GM19468 (cell line): ENCODE measurements around the gene TANGO6.

ENCODE experiments used
- ATAC-seq: cut with Tn5 transposase; IDR thresholded peaks from one replicate; pipeline ENCODE4 v1.9.1; 2021; ENCODE audit warnings: mild to moderate bottlenecking, moderate library complexity, moderate number of reproducible peaks; ENCODE audit not compliant: unreplicated experiment; ENCODE audit errors: extremely low read depth

Gene TANGO6

GRCh38 chr16:68902969-68903345, 59.6 kb downstream of the TANGO6 start:
- ATAC-seq: no peak

GRCh38 chr16:68907297-68907696, 64.0 kb downstream of the TANGO6 start:
- ATAC-seq: no peak

DNA sequence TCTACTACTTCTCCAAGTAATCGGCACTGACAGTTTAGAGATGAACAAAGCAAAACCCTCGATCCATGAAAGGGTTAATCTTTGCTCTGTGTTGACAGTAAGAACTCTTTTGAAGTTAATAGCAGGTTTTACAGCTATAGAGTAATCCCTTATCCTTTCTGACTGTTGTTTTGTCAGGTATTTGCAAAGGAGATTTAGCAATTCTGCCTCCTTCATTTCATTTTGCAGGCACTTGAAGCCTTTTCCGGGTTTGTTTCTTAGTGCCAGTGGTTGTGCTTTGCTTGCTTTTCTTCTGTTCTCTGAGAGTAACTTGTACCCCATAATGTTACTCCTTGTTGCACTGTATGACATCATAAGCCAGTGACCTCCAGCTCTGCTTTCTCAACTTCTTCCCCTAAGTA, 64.5 kb downstream of the TANGO6 start:
- ATAC-seq: no peak

GRCh38 chr16:68909099-68909733, 65.9 kb downstream of the TANGO6 start:
- ATAC-seq: no peak

- no peak for ATAC-seq
Measured at GRCh38 chr16:68910051-68910450, 66.7 kb downstream of the TANGO6 start.

DNA sequence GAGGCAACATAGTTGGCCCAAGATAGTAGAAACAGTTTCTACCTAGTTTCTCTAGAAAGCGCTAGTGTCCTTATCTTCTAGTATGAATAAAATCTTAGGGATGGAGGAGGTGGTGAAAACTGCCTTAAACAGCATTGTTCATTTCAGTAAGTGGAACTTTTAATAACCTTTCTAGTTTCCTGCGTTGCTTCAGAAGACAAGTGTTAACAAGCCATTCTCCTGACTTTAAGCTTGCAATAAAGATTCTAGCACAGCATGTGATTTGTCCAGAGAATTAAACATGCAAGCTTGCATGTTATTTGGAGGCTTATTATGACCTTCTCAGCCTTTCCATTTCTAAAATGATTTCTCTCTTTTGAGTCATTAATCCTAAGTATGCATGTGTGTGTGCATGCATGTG, 72.3 kb downstream of the TANGO6 start:
- no peak for ATAC-seq

GRCh38 chr16:68917541-68917940, 74.2 kb downstream of the TANGO6 start:
- ATAC-seq: no peak

DNA sequence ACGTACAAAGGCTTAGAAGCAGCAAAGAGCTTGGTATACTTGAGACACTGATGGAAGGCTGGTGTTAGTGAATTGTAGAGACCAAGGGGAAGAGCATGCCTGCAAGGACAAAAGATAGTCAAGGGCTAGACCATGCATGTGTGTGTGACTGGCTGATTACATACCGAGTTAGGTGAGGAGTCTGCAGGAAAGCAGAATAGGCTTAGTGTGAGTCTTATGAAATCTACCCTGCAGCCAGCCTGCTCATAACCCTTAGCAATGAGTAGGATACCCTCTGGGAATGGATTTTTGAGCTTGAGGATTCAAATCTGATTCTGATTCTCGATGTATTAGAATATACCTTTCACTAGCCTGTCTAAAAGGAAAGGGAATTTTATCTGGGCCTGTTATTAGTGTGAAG, 77.0 kb downstream of the TANGO6 start:
- ATAC-seq: no peak

DNA sequence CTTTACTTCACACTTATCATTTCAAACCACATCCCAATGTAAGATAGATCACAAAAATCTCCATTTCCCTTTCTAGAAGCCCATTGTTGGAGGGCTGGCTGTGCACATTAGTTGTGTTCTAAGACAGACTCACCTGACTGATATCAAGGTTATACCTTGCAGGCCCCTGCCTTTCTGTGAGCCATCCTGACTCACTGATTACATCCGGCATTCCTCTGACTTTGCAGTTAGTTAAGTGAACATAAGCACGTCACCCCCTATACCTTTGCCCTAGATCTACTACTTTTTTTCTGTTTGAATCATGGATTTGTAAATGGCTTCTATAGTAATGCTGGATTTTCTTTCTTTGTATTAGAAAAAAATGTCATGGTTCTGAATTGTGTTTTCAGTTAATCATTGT, 78.3 kb downstream of the TANGO6 start:
- no peak for ATAC-seq

DNA sequence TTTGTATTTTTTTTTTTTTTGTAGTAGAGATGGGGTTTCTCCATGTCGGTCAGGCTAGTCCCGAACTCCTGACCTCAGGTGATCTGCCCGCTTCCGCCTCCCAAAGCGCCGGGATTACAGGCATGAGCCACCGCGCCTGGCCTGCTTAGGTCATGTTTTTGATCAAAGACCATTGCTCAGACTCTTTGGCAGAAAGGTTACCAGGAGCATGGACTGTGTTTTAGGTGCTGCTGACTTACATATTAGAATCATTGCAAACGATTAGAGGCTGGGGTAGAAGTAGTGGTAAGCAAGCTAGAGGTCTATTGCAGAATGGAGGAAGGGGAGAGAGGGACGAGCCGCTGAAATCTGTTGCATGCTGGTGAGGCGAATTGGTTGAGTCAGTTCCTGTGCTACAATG, 79.8 kb downstream of the TANGO6 start:
- ATAC-seq: no peak

DNA sequence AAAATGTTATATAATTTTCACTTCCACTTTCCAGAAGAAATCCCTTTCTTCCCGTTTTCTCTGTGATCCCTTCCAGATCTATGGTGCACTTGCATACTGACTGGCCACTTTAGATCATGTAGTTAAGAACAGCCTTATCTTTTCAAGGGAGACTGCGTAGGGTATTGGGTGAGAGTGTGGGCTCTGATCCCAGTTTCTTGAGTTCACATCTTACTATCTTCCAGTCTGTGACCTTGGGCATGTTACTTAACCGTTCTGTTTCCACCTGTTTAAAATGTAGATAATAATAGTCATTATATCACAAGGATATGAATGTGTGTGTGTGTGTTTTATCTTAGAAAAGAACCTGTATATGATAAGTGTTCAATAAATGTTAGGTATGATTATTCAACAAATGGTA, 83.7 kb downstream of the TANGO6 start:
- no peak for ATAC-seq

- no peak for ATAC-seq
Measured at GRCh38 chr16:68931196-68931595, 87.9 kb downstream of the TANGO6 start.

DNA sequence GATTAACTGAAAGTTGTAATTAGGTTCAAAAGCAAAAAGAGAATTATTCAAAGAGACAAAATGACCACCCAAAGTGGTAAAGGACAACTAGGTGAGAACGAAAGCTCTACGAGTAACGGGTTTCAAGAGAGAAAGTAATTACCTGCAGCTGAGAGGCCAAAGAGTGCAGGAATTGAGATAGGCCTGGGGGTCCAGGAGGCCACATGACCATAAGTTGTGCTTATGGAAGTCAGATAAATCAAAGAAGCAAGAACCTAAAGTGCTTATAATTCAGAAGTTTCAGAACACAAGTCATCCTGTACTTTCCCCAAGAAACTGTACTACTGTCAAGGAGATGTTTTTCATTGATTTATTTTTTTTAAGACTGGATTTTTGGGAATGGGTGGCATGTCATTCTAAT, 91.1 kb downstream of the TANGO6 start:
- ATAC-seq: no peak

DNA sequence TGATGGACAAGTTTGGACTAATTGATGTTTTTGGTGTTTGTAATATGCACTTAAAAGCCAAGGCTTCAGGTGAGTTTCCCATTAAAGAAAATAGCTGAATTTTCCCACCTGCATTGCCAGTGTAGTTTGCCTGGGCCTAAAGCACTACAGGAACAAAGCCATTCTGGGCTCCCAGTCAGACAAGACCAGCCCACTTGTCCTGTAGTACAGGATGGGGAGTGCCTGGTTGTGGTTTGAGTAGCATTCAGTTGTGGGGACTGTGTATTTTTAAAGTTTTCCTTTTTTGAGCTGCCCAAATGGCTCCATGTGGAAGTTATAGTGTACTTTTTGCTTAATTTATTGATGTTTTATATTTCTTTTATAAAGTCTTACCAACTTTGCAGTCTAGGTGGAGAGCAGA, 91.7 kb downstream of the TANGO6 start:
- ATAC-seq: no peak

GRCh38 chr16:68936736-68937631, 93.7 kb downstream of the TANGO6 start:
- no peak for ATAC-seq

- ATAC-seq: no peak
Measured at GRCh38 chr16:68939692-68940320, 96.5 kb downstream of the TANGO6 start.

DNA sequence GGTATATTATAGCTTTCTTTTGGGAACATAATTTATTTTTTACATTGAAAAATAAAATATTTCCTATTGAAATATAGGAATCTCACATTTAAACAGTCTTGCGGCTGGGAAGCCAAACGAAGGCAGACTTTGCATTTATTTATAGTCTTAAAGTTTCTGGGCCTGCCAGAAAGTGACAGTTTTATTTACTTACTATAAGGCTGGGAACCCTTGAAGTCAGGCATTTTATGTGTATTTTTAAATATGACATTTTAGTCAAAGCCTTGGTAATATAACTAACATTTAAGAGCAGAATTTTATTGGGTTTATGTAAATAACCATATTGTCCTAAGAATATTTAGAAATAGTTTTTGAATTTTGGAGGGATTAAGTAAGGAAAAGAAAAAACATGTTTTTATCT, 97.5 kb downstream of the TANGO6 start:
- ATAC-seq: no peak

DNA sequence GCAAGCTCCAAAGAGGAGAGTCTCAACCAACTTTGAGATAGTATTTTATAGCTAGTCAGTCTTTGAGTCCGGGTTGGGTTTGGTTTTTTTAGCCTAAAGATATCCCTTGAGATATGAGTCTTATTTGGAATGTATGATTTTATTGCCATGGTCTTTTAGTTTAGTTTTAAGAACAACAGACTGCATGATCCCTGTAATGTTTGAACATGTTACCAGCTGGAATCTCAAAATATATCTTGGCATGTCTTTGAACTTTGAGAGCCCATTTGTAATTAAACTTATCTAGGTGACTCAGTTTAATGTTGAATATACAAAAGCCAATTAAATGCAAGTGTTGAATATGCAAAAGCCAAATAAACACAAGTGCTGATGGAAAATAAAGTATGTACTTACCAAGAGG, 100.6 kb downstream of the TANGO6 start:
- no peak for ATAC-seq

- ATAC-seq: no peak
Measured at GRCh38 chr16:68948230-68948910, 105.0 kb downstream of the TANGO6 start.

DNA sequence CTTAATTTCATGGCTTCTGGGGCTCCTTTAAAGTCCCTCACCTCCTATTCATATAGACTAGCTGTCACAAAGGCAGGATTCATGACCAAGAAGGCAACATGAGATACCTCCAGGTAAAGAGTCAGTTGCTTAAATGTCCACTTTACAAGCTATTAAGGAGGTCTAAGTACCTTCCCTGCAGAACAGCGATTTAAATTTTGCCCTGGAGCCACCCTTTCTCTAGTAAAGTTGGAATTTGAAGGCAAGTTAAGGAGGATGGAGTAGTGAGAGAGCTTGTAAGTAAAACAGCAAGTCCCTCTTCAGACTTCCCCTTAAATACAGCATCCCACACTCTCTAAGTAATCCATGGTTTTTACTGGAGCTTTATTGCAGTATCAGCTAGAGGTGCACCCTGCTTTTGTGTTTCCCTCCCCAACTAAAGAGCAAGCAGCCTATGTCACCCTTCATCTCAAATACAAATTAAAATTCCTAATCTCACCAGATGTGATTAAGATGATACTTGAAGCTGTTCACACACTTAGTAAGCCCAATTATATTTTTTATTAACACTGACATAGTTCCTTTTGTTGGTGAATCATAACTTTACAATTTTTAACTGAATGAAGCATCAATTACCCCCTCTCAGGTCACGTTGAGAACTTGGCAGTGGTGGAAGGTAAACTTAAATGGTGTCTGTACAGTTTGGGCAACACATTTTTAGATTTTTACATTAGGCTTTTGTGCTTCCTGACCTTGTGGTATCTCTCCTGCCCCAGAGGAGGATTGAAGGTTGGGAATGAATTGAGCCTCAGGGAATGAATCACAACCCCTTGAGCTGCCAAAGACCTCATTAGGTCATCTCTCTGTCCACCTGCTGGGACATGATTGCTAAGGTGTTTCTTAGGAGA, 108.9 kb downstream of the TANGO6 start:
- no peak for ATAC-seq
